Stomach (tissue), 9 donors: ENCODE results near the gene GJB1. TPM values are rescaled to one million over a fixed set of nuclear protein-coding genes. Genes with fewer than 3 reads are reported as not detected.
A peak's percentile ranks its signal among the peaks of the same experiment; 100 is the strongest.

ENCODE experiments used
- DNase-seq, 2 donors: peaks; one replicate each; pipeline versions ENCODE4 v3.0.0 to v3.0.0-alpha.2; 2013 to 2019
- H3K27ac ChIP-seq, 5 donors: fragments of 200-600 bp in 4 of 5; sonication (generic) in 4 of 5; one replicate each; pipeline ENCODE4 v1.5.1; 2013 to 2019; ENCODE audit warnings: mild to moderate bottlenecking in 1 of 5, moderate library complexity in 1 of 5
- H3K27me3 ChIP-seq, 3 donors: fragments of 200-600 bp; sonication (generic); one replicate each; pipeline ENCODE4 v1.5.1; 2017 to 2019; ENCODE audit warnings: mixed run types in 1 of 3
- H3K36me3 ChIP-seq, 4 donors: fragments of 200-600 bp; sonication (generic); 1 replicate in 3 of 4; 2 replicates in 1 of 4; pipeline ENCODE4 v1.5.1; 2016 to 2019
- H3K4me1 ChIP-seq, 4 donors: fragments of 200-600 bp; sonication (generic); one replicate each; pipeline ENCODE4 v1.5.1; 2016 to 2019
- H3K4me3 ChIP-seq, 4 donors: fragments of 200-600 bp; sonication (generic) in 3 of 4; one replicate each; pipeline ENCODE4 v1.5.1; 2016 to 2019; ENCODE audit warnings: mild to moderate bottlenecking in 1 of 4
- H3K9me3 ChIP-seq, 4 donors: fragments of 200-600 bp; sonication (generic); one replicate each; pipeline ENCODE4 v1.5.1; 2016 to 2019
- CTCF ChIP-seq, 7 experiments: fragments of 450-650 bp in 4 of 7; fragments of 200-600 bp in 3 of 7; sonication (generic) in 3 of 7; IDR thresholded peaks; one replicate each; pipeline ENCODE4 v1.5.1; 2016 to 2019; ENCODE audit warnings: antibody characterized with exemption in 7 of 7, control low read depth in 2 of 7, mild to moderate bottlenecking in 1 of 7
- EP300 ChIP-seq: sonication (generic); formaldehyde crosslinking; IDR thresholded peaks from one replicate; pipeline ENCODE4 v1.6.1; 2017; ENCODE audit warnings: antibody characterized with exemption
- POLR2A ChIP-seq, 4 donors: fragments of 450-650 bp; IDR thresholded peaks; one replicate each; pipeline ENCODE4 v1.6.1; 2016; ENCODE audit warnings: antibody characterized with exemption in 4 of 4, control low read depth in 2 of 4, mild to moderate bottlenecking in 1 of 4, moderate library complexity in 1 of 4
- POLR2AphosphoS5 ChIP-seq, 3 donors: sonication (generic); formaldehyde crosslinking; IDR thresholded peaks; one replicate each; pipeline ENCODE4 v1.6.1; 2016; ENCODE audit warnings: antibody characterized with exemption in 3 of 3
- WGBS, 5 donors: extraction: QIAGEN DNeasy Blood & Tissue Kit in 3 of 5; methylation state at CpG; one replicate each; pipeline versions ENCODE4 v1.1.5 to v1.1.7; 2013 to 2018; 5-methylcytosine and 5-hydroxymethylcytosine counted together
- intact Hi-C: fragments of 100-400 bp; cut with DNase I; formaldehyde crosslinking; loops from one replicate; pipeline ENCODE4 v1.15.1; 2023; ENCODE audit warnings: low total_unique reads
- polyA plus RNA-seq, 3 donors: library from polyadenylated mRNA; stranded (reverse); fragments of 200-250 nt; gene quantifications; one replicate each; pipeline ENCODE4 v1.2.3, GENCODE V29; 2013
- total RNA-seq, 5 donors: library from RNA; depleted of rRNA; stranded (reverse); fragments of >200 nt; gene quantifications; one replicate each; pipeline versions ENCODE4 v1.1.0 to v1.2.3, GENCODE V29; 2014 to 2016
- donor health status: healthy with polysubstance abuse.
- donor health status: Bipolar disorder and iron deficiency.
- donor health status: healthy.

GJB1 gene
- total and polyA plus RNA-seq, 8 donors, result 6.6 to 39.7 (median 7.7) TPM; not detected in 2

- Histone ChIP-seq H3K27me3 (peaks cover 0 to 10% (median 0%) of the 10 kb centered on the region in 3 donors), H3K4me1 (no peaks in the 10 kb centered on the region), H3K27ac (peak overlapping the region; percentile 24 to 67 (median 60)), H3K4me3 (peak overlapping the region; percentile 13 to 35 (median 24)), H3K9me3 (no peaks in the 10 kb centered on the region), H3K36me3 (no peaks in the 10 kb centered on the region)
- intact Hi-C loops, result no loop called here
- peak; percentile 70 to 74 for DNase-seq
- WGBS, 5 donors, result 48 to 68% (median 62%) methylated on average over 2 to 5 of the region's 5 CpGs
- TF ChIP-seq POLR2A (IDR thresholded peaks at IDR 0.05) (no peak), EP300 (no peak), POLR2AphosphoS5 (IDR thresholded peaks at IDR 0.05) (peak in 1 of 3 donors; percentile 39), CTCF (IDR thresholded peaks at IDR 0.05) (no peak)
Observed at GRCh38 chrX:71214604-71215337, 8.3 kb upstream of the GJB1 start.

DNA sequence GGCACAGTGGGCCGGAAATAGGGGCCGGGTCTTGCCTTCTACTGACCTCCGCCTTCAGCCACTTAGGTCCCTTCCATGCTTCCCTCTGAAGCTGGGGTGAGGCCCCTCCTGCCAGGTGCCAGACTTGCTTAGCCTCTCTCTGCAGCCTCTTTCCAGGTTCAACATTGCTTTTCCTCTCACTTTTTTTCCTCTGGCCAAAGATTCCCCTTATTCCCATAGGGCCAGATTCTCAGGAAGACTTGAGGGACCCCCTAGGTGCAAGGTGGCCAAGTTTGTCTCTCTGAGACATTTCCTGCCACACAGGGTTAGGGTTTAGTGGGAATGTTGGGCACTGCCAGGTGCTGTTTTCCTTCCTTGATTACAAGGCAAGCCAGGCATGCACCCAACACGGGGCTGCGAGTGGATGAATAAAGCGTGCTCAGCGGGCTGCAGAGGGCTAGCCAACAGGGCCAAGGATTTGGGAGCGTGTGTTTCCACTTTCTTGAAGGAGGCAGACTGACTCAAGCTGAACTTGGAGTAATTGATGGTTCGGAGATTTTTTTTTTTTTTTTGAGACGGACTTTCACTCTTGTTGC is 7.6 kb upstream of the GJB1 start:
- Histone ChIP-seq H3K9me3 (no peaks in the 10 kb centered on the region), H3K27ac (peak overlapping the region; percentile 24 to 67 (median 60)), H3K36me3 (no peaks in the 10 kb centered on the region), H3K4me1 (no peaks in the 10 kb centered on the region), H3K27me3 (peaks cover 0 to 10% (median 0%) of the 10 kb centered on the region in 3 donors), H3K4me3 (peak overlapping the region; percentile 13 to 35 (median 24))
- no peak for TF ChIP-seq POLR2A (IDR thresholded peaks at IDR 0.05)
- no peak for TF ChIP-seq EP300
- TF ChIP-seq POLR2AphosphoS5 (IDR thresholded peaks at IDR 0.05), result no peak
- no peak for TF ChIP-seq CTCF (IDR thresholded peaks at IDR 0.05)
- WGBS, 5 donors, result 35 to 59% (median 47%) methylated on average over 10 of the region's 10 CpGs
- intact Hi-C loops, result no loop called here
- DNase-seq, result peak in 1 of 2 donors; percentile 40

DNA sequence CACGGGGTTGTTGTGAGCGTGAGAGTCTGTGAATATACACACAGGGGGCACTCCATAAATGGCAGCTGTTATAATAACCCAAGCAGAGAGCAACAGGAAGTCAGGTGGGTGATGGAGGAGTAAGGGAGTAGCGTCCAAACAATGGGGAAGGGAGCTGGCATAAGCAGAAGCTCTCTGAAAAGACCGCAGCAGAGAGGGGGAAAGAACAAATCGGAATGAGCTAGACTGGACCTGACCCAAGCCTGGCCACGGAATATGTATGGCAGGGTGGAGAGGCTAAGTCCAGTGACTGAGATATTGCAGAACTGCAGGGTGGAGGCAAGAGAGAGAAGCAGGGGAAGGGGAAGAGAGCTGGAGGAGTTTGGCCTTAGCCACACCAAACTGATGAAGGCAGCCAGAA is 6.5 kb upstream of the GJB1 start:
- peak in 1 of 2 donors; percentile 39 for DNase-seq
- H3K9me3 ChIP-seq, result no peaks in the 10 kb centered on the region
- no peaks in the 10 kb centered on the region for H3K4me1 ChIP-seq
- no peak for TF ChIP-seq POLR2A (IDR thresholded peaks at IDR 0.05)
- TF ChIP-seq CTCF (IDR thresholded peaks at IDR 0.05), result no peak
- no peak for TF ChIP-seq POLR2AphosphoS5 (IDR thresholded peaks at IDR 0.05)
- no peak for TF ChIP-seq EP300
- intact Hi-C loops, result no loop called here
- 16 to 40% (median 16%) methylated on average over 6 of the region's 6 CpGs for WGBS, 5 donors
- H3K36me3 ChIP-seq, result no peaks in the 10 kb centered on the region
- H3K4me3 ChIP-seq, result peak overlapping the region in 3 of 4 donors; percentile 20 to 35 (median 28)
- peak overlapping the region in 2 of 5 donors; percentile 34 to 36 for H3K27ac ChIP-seq
- peaks cover 0 to 10% (median 0%) of the 10 kb centered on the region in 3 donors for H3K27me3 ChIP-seq

DNA sequence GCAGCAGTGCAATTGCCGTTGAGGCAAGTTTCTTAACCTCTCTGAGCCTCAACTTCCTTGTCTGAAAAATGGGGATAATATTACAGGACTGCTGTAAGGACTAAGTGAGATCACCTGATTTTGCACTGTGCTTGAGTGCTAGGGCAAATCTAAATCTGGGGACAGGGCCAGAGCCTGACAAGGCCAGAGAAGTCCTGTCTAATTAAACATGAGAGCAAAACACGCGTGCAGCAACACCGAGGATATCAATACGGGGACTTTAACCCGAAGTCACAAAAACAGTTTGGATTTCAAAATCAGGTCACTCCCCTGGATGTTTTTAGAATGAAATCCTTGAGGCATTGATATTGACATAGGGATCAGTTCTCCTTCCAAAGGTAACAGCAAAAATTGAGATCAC is 5.7 kb upstream of the GJB1 start:
- Histone ChIP-seq H3K36me3 (no peaks in the 10 kb centered on the region), H3K4me3 (no peak overlapping the region), H3K4me1 (no peaks in the 10 kb centered on the region), H3K9me3 (no peaks in the 10 kb centered on the region), H3K27me3 (peaks cover 0 to 10% (median 0%) of the 10 kb centered on the region in 3 donors), H3K27ac (no peak overlapping the region)
- DNase-seq, result no peak
- intact Hi-C loops, result no loop called here
- TF ChIP-seq POLR2A (IDR thresholded peaks at IDR 0.05) (no peak), CTCF (IDR thresholded peaks at IDR 0.05) (no peak), POLR2AphosphoS5 (IDR thresholded peaks at IDR 0.05) (no peak), EP300 (no peak)
- 41 to 66% (median 55%) methylated on average over 6 of the region's 6 CpGs for WGBS, 5 donors
